Measurements from ENCODE around the gene GLCCI1.

GRCh38 chr7:8040768-8041369 is 72.3 kb downstream of the GLCCI1 start:
- no peak for TF ChIP-seq POLR2A (IDR thresholded peaks at IDR 0.05)
- no peak for TF ChIP-seq CTCF (IDR thresholded peaks at IDR 0.05)
